Smooth muscle cell (in vitro differentiated cells): ENCODE data around the gene AKAP12. TPM values are rescaled to one million over a fixed set of nuclear protein-coding genes. Genes with fewer than 3 reads are reported as not detected.

Source experiments
- DNase-seq: peaks from one replicate; lab custom pipeline; 2025; ENCODE audit not compliant: unreplicated experiment; lab: John Stamatoyannopoulos, UW
- H2AFZ ChIP-seq: fragments of 200-600 bp; sonication (generic); 2 replicates; pipeline ENCODE4 v1.6.0; 2016; ENCODE audit warnings: antibody characterized with exemption, low read depth, mild to moderate bottlenecking
- H3F3A ChIP-seq: fragments of 200-600 bp; sonication (generic); 2 replicates; pipeline ENCODE4 v1.6.0; 2017; ENCODE audit warnings: antibody characterized with exemption, low read depth
- H3K27ac ChIP-seq: fragments of 200-600 bp; sonication (generic); 2 replicates; pipeline ENCODE4 v1.5.1; 2016; ENCODE audit warnings: low read depth, mild to moderate bottlenecking
- H3K27me3 ChIP-seq: fragments of 200-600 bp; sonication (generic); 2 replicates; pipeline ENCODE4 v1.6.1; 2016; ENCODE audit warnings: low read depth, mild to moderate bottlenecking
- H3K36me3 ChIP-seq: fragments of 200-600 bp; sonication (generic); 2 replicates; pipeline ENCODE4 v1.5.1; 2016; ENCODE audit warnings: low read depth
- H3K4me1 ChIP-seq: fragments of 200-600 bp; sonication (generic); 2 replicates; pipeline ENCODE4 v1.5.1; 2016; ENCODE audit warnings: low read depth
- H3K4me2 ChIP-seq: fragments of 200-600 bp; sonication (generic); 2 replicates; pipeline ENCODE4 v1.6.0; 2016; ENCODE audit warnings: mild to moderate bottlenecking
- H3K4me3 ChIP-seq: fragments of 200-600 bp; sonication (generic); 2 replicates; pipeline ENCODE4 v1.5.1; 2016; ENCODE audit warnings: mild to moderate bottlenecking
- H3K79me2 ChIP-seq: fragments of 200-600 bp; sonication (generic); 2 replicates; pipeline ENCODE4 v1.6.0; 2016; ENCODE audit warnings: low read depth, mild to moderate bottlenecking
- H3K9ac ChIP-seq: fragments of 200-600 bp; sonication (generic); 2 replicates; pipeline ENCODE4 v1.6.0; 2016; ENCODE audit warnings: low read depth
- H3K9me3 ChIP-seq: fragments of 200-600 bp; sonication (generic); replicated peaks from 2 replicates; pipeline ENCODE4 v1.5.1; 2016; ENCODE audit warnings: low read depth
- H4K20me1 ChIP-seq: fragments of 200-600 bp; sonication (generic); 2 replicates; pipeline ENCODE4 v1.6.0; 2016; ENCODE audit warnings: low read depth
- WGBS: methylation state at CpG from one replicate; pipeline ENCODE4 v1.1.7; 2016; ENCODE audit warnings: low lambda C conversion rate; 5-methylcytosine and 5-hydroxymethylcytosine counted together
- polyA plus RNA-seq: library from polyadenylated mRNA; unstranded; fragments of >200 nt; fragmentation: Nextera tagmentation; extraction: Ambion mirVana; gene quantifications from 2 replicates; pipeline ENCODE4 v1.2.1, GENCODE V29; 2016
- total RNA-seq: library from RNA; depleted of rRNA; stranded (reverse); fragments of >200 nt; gene quantifications from 2 replicates; pipeline ENCODE4 v1.2.3, GENCODE V29; 2014
- TF ChIP-seq, protein P1 (sequence below): fragments of 200-600 bp; sonication (generic); IDR thresholded peaks from 2 replicates; pipeline ENCODE4 v1.5.1; 2017; ENCODE audit warnings: borderline replicate concordance, mild to moderate bottlenecking, antibody characterized with exemption; ENCODE audit not compliant: insufficient read depth, poor library complexity, severe bottlenecking

Gene AKAP12
- total and polyA plus RNA-seq, 2 experiments from 2014 or later = 10.7 to 13.3 TPM

DNA sequence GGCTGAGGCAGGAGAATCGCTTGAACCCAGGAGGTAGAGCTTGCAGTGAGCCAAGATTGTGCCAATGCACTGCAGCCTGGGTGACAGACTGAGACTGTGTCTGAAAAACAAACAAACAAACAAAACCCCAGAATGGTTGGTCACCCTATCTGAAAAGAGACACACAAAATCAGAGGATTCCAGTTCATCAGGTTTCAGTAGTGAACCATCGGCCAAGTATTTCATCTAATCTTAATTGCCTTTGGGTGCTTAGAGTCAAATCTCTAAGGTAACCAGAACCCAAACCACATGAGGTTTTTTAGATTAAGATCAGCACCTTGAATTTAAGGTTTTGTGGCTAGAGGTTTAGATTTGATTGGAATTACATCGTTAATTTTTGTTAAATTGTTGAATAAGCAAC, 159.9 kb downstream of the AKAP12 start:
- peak overlapping the region; percentile 20 for H3K4me2 ChIP-seq
- TF ChIP-seq, protein P1, sequence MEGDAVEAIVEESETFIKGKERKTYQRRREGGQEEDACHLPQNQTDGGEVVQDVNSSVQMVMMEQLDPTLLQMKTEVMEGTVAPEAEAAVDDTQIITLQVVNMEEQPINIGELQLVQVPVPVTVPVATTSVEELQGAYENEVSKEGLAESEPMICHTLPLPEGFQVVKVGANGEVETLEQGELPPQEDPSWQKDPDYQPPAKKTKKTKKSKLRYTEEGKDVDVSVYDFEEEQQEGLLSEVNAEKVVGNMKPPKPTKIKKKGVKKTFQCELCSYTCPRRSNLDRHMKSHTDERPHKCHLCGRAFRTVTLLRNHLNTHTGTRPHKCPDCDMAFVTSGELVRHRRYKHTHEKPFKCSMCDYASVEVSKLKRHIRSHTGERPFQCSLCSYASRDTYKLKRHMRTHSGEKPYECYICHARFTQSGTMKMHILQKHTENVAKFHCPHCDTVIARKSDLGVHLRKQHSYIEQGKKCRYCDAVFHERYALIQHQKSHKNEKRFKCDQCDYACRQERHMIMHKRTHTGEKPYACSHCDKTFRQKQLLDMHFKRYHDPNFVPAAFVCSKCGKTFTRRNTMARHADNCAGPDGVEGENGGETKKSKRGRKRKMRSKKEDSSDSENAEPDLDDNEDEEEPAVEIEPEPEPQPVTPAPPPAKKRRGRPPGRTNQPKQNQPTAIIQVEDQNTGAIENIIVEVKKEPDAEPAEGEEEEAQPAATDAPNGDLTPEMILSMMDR = no peak
- no peak for DNase-seq
- H3F3A ChIP-seq = peaks cover 15% of the 10 kb centered on the region
- H4K20me1 ChIP-seq = peaks cover 100% of the 10 kb centered on the region
- H3K9ac ChIP-seq = peak overlapping the region; percentile 37
- H3K4me1 ChIP-seq = peaks cover 6% of the 10 kb centered on the region
- H3K79me2 ChIP-seq = peaks cover 90% of the 10 kb centered on the region
- no peak overlapping the region for H2AFZ ChIP-seq
- H3K36me3 ChIP-seq = no peaks in the 10 kb centered on the region
- H3K27ac ChIP-seq = peak overlapping the region; percentile 84
- 70% methylated on average over 3 of the region's 3 CpGs for WGBS
- no peaks in the 10 kb centered on the region for H3K9me3 ChIP-seq
- no peaks in the 10 kb centered on the region for H3K27me3 ChIP-seq
- no peak overlapping the region for H3K4me3 ChIP-seq

DNA sequence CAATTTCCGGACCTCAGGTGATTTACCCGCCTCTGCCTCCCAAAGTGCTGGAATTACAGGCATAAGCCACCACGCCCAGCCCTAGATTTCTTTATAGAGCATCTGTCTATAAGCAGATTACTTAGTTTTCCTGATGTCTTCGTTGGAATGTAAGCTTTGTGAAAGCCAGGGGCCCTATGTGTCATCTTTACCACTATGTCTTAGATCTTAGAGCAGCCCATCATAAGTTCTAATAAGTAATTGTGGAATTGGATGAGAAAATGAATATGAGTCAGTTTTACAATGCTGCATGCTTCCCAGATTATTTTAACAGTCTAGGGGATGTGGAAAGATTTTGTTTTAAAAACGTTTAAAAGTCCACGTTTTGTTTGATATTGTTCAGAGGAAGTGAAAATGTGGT, 160.7 kb downstream of the AKAP12 start:
- Histone ChIP-seq H3K4me3 (no peak overlapping the region), H3K36me3 (no peaks in the 10 kb centered on the region), H3K9me3 (no peaks in the 10 kb centered on the region), H3F3A (peaks cover 18% of the 10 kb centered on the region), H3K27ac (peak overlapping the region; percentile 84), H2AFZ (no peak overlapping the region), H3K4me2 (peak overlapping the region; percentile 20), H3K79me2 (peaks cover 82% of the 10 kb centered on the region), H3K9ac (no peak overlapping the region), H3K27me3 (no peaks in the 10 kb centered on the region), H4K20me1 (peaks cover 100% of the 10 kb centered on the region), H3K4me1 (peaks cover 6% of the 10 kb centered on the region)
- no peak for DNase-seq
- 75% methylated on average over 6 of the region's 6 CpGs for WGBS
- TF ChIP-seq, protein P1 = no peak

DNA sequence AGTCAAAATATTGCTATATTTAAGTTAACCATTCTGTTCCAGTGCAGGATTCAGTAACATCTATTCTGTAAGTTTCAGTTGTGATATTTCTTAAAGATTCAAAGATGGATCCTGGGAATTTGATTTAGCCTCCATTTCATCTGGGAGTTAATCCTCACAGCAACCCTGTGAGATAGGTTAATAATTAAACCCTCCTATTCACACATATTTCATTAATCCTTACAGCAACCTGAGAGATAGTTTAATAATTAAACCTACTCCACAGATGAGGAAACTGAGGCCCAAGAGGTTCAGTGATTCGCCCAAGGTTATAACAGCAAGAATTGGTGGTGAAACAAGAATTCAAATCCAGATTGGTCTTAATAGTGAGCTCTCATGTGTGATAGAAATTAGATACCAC, 162.5 kb downstream of the AKAP12 start:
- WGBS = 100% methylated on average over 1 of the region's 1 CpG
- Histone ChIP-seq H3K9me3 (no peaks in the 10 kb centered on the region), H3K79me2 (peaks cover 65% of the 10 kb centered on the region), H3K27me3 (no peaks in the 10 kb centered on the region), H3K4me1 (peaks cover 6% of the 10 kb centered on the region), H3K27ac (no peak overlapping the region), H3K9ac (no peak overlapping the region), H2AFZ (no peak overlapping the region), H3K36me3 (no peaks in the 10 kb centered on the region), H3F3A (peaks cover 20% of the 10 kb centered on the region), H3K4me2 (no peak overlapping the region), H3K4me3 (no peak overlapping the region), H4K20me1 (peaks cover 99% of the 10 kb centered on the region)
- no peak for DNase-seq
- TF ChIP-seq, protein P1 = no peak

DNA sequence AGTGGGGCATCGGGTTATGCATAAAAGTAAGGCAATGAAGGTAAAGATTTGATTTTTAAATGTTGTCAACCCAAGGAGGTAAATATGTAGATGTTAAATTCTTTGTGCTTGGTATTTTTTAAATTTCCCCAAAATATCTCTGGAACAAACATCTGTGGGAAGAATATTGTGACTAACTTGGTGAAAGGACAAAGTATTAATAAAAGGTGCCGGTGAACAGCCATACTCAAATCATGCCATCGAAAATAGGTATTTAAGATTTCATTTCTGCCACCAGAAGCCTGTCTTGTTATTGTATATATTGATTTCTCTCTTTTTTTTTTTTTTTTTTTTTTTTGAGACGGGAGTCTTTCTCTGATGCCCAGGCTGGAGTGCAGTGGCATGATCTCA, 164.1 kb downstream of the AKAP12 start:
- Histone ChIP-seq H3K4me3 (no peak overlapping the region), H3K4me1 (peaks cover 5% of the 10 kb centered on the region), H3K27me3 (no peaks in the 10 kb centered on the region), H3F3A (peaks cover 20% of the 10 kb centered on the region), H3K9ac (no peak overlapping the region), H3K4me2 (no peak overlapping the region), H3K27ac (no peak overlapping the region), H3K79me2 (peaks cover 48% of the 10 kb centered on the region), H2AFZ (no peak overlapping the region), H4K20me1 (peaks cover 93% of the 10 kb centered on the region), H3K9me3 (no peaks in the 10 kb centered on the region), H3K36me3 (no peaks in the 10 kb centered on the region)
- DNase-seq = no peak
- TF ChIP-seq, protein P1 = no peak
- WGBS = 99% methylated on average over 3 of the region's 4 CpGs
